B cell (primary cell): Measurements from ENCODE around the gene TMEM266. TPM values are rescaled to one million over a fixed set of nuclear protein-coding genes. Genes with fewer than 3 reads are reported as not detected.

ENCODE experiments used
- ATAC-seq: fragments of 200-7000 bp; cut with Tn5 transposase; one replicate; pipeline ENCODE4 v1.10.0; 2021; ENCODE audit warnings: low read depth, mild to moderate bottlenecking, moderate number of reproducible peaks, moderate library complexity
- CTCF ChIA-PET: fragments of 350-600 bp; sonication (Branson Sonifier 250); formaldehyde crosslinking; loops from one replicate; lab custom pipeline; 2021; ENCODE audit warnings: antibody characterized with exemption, inconsistent platforms; lab: Charles Lee
- POLR2A ChIA-PET: fragments of 350-600 bp; sonication (Branson Sonifier 250); formaldehyde crosslinking; loops from one replicate; lab custom pipeline; 2021; ENCODE audit warnings: antibody characterized with exemption; lab: Charles Lee
- DNase-seq: peaks from one replicate; pipeline ENCODE4 v3.0.0; 2013
- H2AFZ ChIP-seq: 2 replicates; pipeline ENCODE4 v1.6.1; 2012; ENCODE audit warnings: mild to moderate bottlenecking, low read depth, low read length; ENCODE audit not compliant: insufficient read depth, poor library complexity, severe bottlenecking
- H3K27ac ChIP-seq, 2 donors: 1 replicate in 1 of 2; 2 replicates in 1 of 2; pipeline ENCODE4 v1.5.1; 2012 to 2013; ENCODE audit warnings: low read length in 2 of 2, mild to moderate bottlenecking in 2 of 2, moderate library complexity in 1 of 2
- H3K27me3 ChIP-seq, 4 experiments: fragments of 200-600 bp in 1 of 4; sonication (generic) in 1 of 4; replicated peaks in 1 of 4; 1 replicate in 2 of 4; 2 replicates in 2 of 4; pipeline versions ENCODE4 v1.6.1 to v1.7.0; 2013 to 2016; ENCODE audit warnings: low read length in 3 of 4, mild to moderate bottlenecking in 2 of 4, mixed read lengths in 1 of 4, moderate library complexity in 1 of 4; ENCODE audit not compliant: insufficient read depth in 4 of 4, control insufficient read depth in 3 of 4; ENCODE audit errors: control extremely low read depth in 1 of 4
- H3K36me3 ChIP-seq, 2 experiments: replicated peaks in 1 of 2; 1 replicate in 1 of 2; 2 replicates in 1 of 2; pipeline versions ENCODE4 v1.6.1 to v1.7.1; 2013; ENCODE audit warnings: low read length in 1 of 2; ENCODE audit not compliant: insufficient read depth in 2 of 2, control insufficient read depth in 1 of 2; ENCODE audit errors: control extremely low read depth in 1 of 2, extremely low read depth in 1 of 2
- H3K4me1 ChIP-seq, 2 donors: fragments of 200-600 bp in 1 of 2; sonication (generic) in 1 of 2; 1 replicate in 1 of 2; 2 replicates in 1 of 2; pipeline versions ENCODE4 v1.5.1 to v1.6.1; 2013 to 2017; ENCODE audit warnings: low read length in 2 of 2; ENCODE audit not compliant: control insufficient read depth in 2 of 2, insufficient read depth in 2 of 2
- H3K4me2 ChIP-seq: replicated peaks from 2 replicates; pipeline ENCODE3; 2012; ENCODE audit warnings: mild to moderate bottlenecking, low read depth, low read length; ENCODE audit not compliant: poor library complexity, severe bottlenecking
- H3K4me3 ChIP-seq, 5 experiments: fragments of 200-600 bp in 1 of 5; sonication (generic) in 1 of 5; 1 replicate in 3 of 5; 2 replicates in 2 of 5; pipeline versions ENCODE4 v1.5.1 to v1.7.0; 2011 to 2016; ENCODE audit warnings: low read length in 4 of 5, mild to moderate bottlenecking in 4 of 5, low read depth in 2 of 5, control low read depth in 1 of 5, moderate library complexity in 1 of 5; ENCODE audit not compliant: insufficient read depth in 1 of 5; ENCODE audit errors: control extremely low read depth in 1 of 5, extremely low read depth in 1 of 5
- H3K79me2 ChIP-seq: fragments of 200-600 bp; sonication (generic); one replicate; pipeline ENCODE4 v1.6.0; 2016; ENCODE audit warnings: low read length; ENCODE audit not compliant: control insufficient read depth, insufficient read depth
- H3K9ac ChIP-seq: fragments of 200-600 bp; sonication (generic); 2 replicates; pipeline ENCODE4 v1.6.1; 2017; ENCODE audit warnings: mild to moderate bottlenecking, low read length, moderate library complexity
- H3K9me3 ChIP-seq, 3 donors: one replicate each; pipeline versions ENCODE4 v1.6.1 to v1.7.1; 2013; ENCODE audit warnings: low read length in 2 of 3; ENCODE audit not compliant: control insufficient read depth in 2 of 3, insufficient read depth in 1 of 3; ENCODE audit errors: control extremely low read depth in 1 of 3
- H4K20me1 ChIP-seq: 2 replicates; pipeline ENCODE4 v1.6.0; 2012; ENCODE audit warnings: mild to moderate bottlenecking, low read length; ENCODE audit not compliant: insufficient read depth, control insufficient read depth, poor library complexity, severe bottlenecking
- H3K27ac Mint-ChIP-seq: one replicate; pipeline ENCODE4 v1.8.0; 2021; ENCODE audit warnings: mixed read lengths
- H3K27me3 Mint-ChIP-seq: one replicate; pipeline ENCODE4 v1.8.0; 2021; ENCODE audit warnings: mixed read lengths
- H3K4me1 Mint-ChIP-seq: one replicate; pipeline ENCODE4 v1.8.0; 2021; ENCODE audit warnings: mixed read lengths
- H3K4me3 Mint-ChIP-seq: one replicate; pipeline ENCODE4 v1.8.0; 2021; ENCODE audit warnings: mixed read lengths
- H3K9me3 Mint-ChIP-seq: one replicate; pipeline ENCODE4 v1.8.0; 2022; ENCODE audit warnings: mixed read lengths; ENCODE audit not compliant: insufficient read depth
- CTCF ChIP-seq: fragments of 200-600 bp; IDR thresholded peaks from one replicate; pipeline ENCODE4 v1.8.0; 2022; ENCODE audit warnings: antibody characterized with exemption, mild to moderate bottlenecking
- EZH2 ChIP-seq: IDR thresholded peaks from 2 replicates; pipeline ENCODE4 v1.6.1; 2012; ENCODE audit warnings: borderline replicate concordance, low read depth, mild to moderate bottlenecking, moderate library complexity, low read length; ENCODE audit not compliant: insufficient read depth, poor library complexity, severe bottlenecking
- WGBS: methylation state at CpG from one replicate; pipeline ENCODE4 v1.1.5; 2013; ENCODE audit warnings: missing lambda C conversion rate; ENCODE audit not compliant: insufficient coverage; 5-methylcytosine and 5-hydroxymethylcytosine counted together
- intact Hi-C: fragments of 100-400 bp; cut with micrococcal nuclease; formaldehyde crosslinking; loops from one replicate; pipeline ENCODE4 v1.10.0; 2022
- polyA plus RNA-seq: library from polyadenylated mRNA; depleted of rRNA; stranded (reverse); fragments of >200 nt; gene quantifications from 2 replicates; pipeline ENCODE4 v1.2.3, GENCODE V29; 2012
- total RNA-seq, 2 donors: library from RNA; stranded (reverse); fragments of 120-200 nt in 1 of 2; gene quantifications; 1 replicate in 1 of 2; 2 replicates in 1 of 2; pipeline versions ENCODE4 v1.2.3 to v1.2.4, GENCODE V29; 2013 to 2022

Gene TMEM266
- total and polyA plus RNA-seq, 2 donors (not counting 1 experiment from before 2014, with no cell fraction given) = not detected

- Histone ChIP-seq H3K4me2 (peak overlapping the region; percentile 72), H2AFZ (peak overlapping the region; percentile 52), H3K27me3 (peaks cover 0 to 42% (median 7%) of the 10 kb centered on the region in 4 experiments), H3K4me3 (no peak overlapping the region), H3K27ac (no peak overlapping the region), H3K9me3 (peaks cover 0 to 11% (median 0%) of the 10 kb centered on the region in 3 donors), H3K4me1 (peaks cover 14 to 16% of the 10 kb centered on the region in 2 donors), H3K79me2 (no peaks in the 10 kb centered on the region), H4K20me1 (no peaks in the 10 kb centered on the region), H3K9ac (no peak overlapping the region), H3K36me3 (no peaks in the 10 kb centered on the region)
- ChIA-PET POLR2A (no interaction called here), CTCF (interaction anchor here (1.1 to 2.0 kb wide), 3 partner anchors 9 to 385 kb away, joined by 3 to 10 read pairs (median 5); no protein-coding TSS in a partner anchor)
- peaks cover 16% of the 10 kb centered on the region for H3K4me1 Mint-ChIP-seq
- ATAC-seq (no peak), DNase-seq (no peak)
- no peaks in the 10 kb centered on the region for H3K9me3 Mint-ChIP-seq
- H3K4me3 Mint-ChIP-seq = peak overlapping the region; percentile 50
- H3K27me3 Mint-ChIP-seq = peaks cover 41% of the 10 kb centered on the region
- 53% methylated on average over 12 of the region's 12 CpGs for WGBS
- no peak for TF ChIP-seq EZH2
- TF ChIP-seq CTCF = no peak
- intact Hi-C loops = no loop called here
- H3K27ac Mint-ChIP-seq = no peak overlapping the region
These were observed 130.3 kb downstream of the TMEM266 start for GRCh38 chr15:76190070-76190564.

GRCh38 chr15:76190751-76191538 lies 131.2 kb downstream of the TMEM266 start:
- intact Hi-C loops = no loop called here
- peak overlapping the region; percentile 72 for H3K4me2 ChIP-seq
- WGBS = 10% methylated on average over 33 of the region's 34 CpGs
- peaks cover 14 to 16% of the 10 kb centered on the region in 2 donors for H3K4me1 ChIP-seq
- H3K27me3 ChIP-seq = peaks cover 0 to 42% (median 7%) of the 10 kb centered on the region in 4 experiments
- H3K4me3 Mint-ChIP-seq = peak overlapping the region; percentile 74
- no peak overlapping the region for H3K27ac Mint-ChIP-seq
- peak; percentile 89 for TF ChIP-seq CTCF
- no peak for TF ChIP-seq EZH2
- H3K9ac ChIP-seq = peak overlapping the region; percentile 48
- CTCF ChIA-PET = interaction anchor here (0.7 to 2.0 kb wide), 10 partner anchors 8 to 675 kb away, joined by 3 to 10 read pairs (median 4); no protein-coding TSS in a partner anchor
- no peaks in the 10 kb centered on the region for H3K79me2 ChIP-seq
- H4K20me1 ChIP-seq = no peaks in the 10 kb centered on the region
- H3K36me3 ChIP-seq = no peaks in the 10 kb centered on the region
- H3K27ac ChIP-seq = no peak overlapping the region
- peaks cover 35% of the 10 kb centered on the region for H3K27me3 Mint-ChIP-seq
- peak; percentile 94 for ATAC-seq
- peak overlapping the region in 3 of 5 experiments; percentile 13 to 47 (median 30) for H3K4me3 ChIP-seq
- H3K4me1 Mint-ChIP-seq = peaks cover 16% of the 10 kb centered on the region
- peak; percentile 72 for DNase-seq
- POLR2A ChIA-PET = no interaction called here
- H3K9me3 ChIP-seq = peaks cover 0 to 11% (median 0%) of the 10 kb centered on the region in 3 donors
- peak overlapping the region; percentile 52 for H2AFZ ChIP-seq
- H3K9me3 Mint-ChIP-seq = no peaks in the 10 kb centered on the region
